ENCODE data around the gene TOP3B. TPM values are rescaled to one million over a fixed set of nuclear protein-coding genes. Genes with fewer than 3 reads are reported as not detected.

TOP3B gene
- polyA plus RNA-seq, 3 donors = 9.0 to 31.9 (median 9.5) TPM

GRCh38 chr22:22005945-22006595 is 23.5 kb upstream of the TOP3B start:
- no peak overlapping the region for H3K4me3 Mint-ChIP-seq
- Histone ChIP-seq H3K9ac (ENCODE audit: insufficient read depth, low read length, poor library complexity, severe bottlenecking) (no peak overlapping the region), H4K20me1 (ENCODE audit: insufficient read depth, low read length) (no peaks in the 10 kb centered on the region), H3K9me3 (replicated peaks in 1 of 2; ENCODE audit: control insufficient read depth in 1 of 2, insufficient read depth in 1 of 2, low read length in 2 of 2) (no peaks in the 10 kb centered on the region), H2AFZ (ENCODE audit: insufficient read depth, low read depth, low read length, poor library complexity, severe bottlenecking) (no peak overlapping the region), H3K4me2 (replicated peaks; ENCODE audit: extremely low read depth, low read length, poor library complexity, severe bottlenecking) (no peak overlapping the region), H3K36me3 (replicated peaks in 1 of 2; ENCODE audit: control insufficient read depth in 1 of 2, insufficient read depth in 2 of 2, low read length in 2 of 2) (no peaks in the 10 kb centered on the region), H3K27me3 (ENCODE audit: control insufficient read depth in 2 of 2, insufficient read depth in 2 of 2, low read length in 2 of 2) (no peaks in the 10 kb centered on the region), H3K79me2 (ENCODE audit: insufficient read depth, low read length) (no peaks in the 10 kb centered on the region), H3K27ac (ENCODE audit: low read depth in 1 of 2, low read length in 2 of 2) (no peak overlapping the region), H3K4me3 (replicated peaks in 1 of 3; ENCODE audit: low read depth in 2 of 3, low read length in 3 of 3) (no peak overlapping the region), H3K4me1 (ENCODE audit: control insufficient read depth in 1 of 2, insufficient read depth in 2 of 2, low read length in 2 of 2) (no peaks in the 10 kb centered on the region)
- intact Hi-C loops (cut with micrococcal nuclease) = no loop called here
- no peaks in the 10 kb centered on the region for H3K36me3 Mint-ChIP-seq
- WGBS (ENCODE audit: insufficient coverage) = 92% methylated on average over 2 of the region's 5 CpGs
- TF ChIP-seq CTCF (IDR thresholded peaks at IDR 0.05) = no peak
- no peaks in the 10 kb centered on the region for H3K4me1 Mint-ChIP-seq
- H3K9me3 Mint-ChIP-seq = peaks cover 0 to 2% (median 0%) of the 10 kb centered on the region in 7 donors
- H3K27me3 Mint-ChIP-seq (ENCODE audit: low read depth in 3 of 3) = peaks cover 5 to 10% (median 7%) of the 10 kb centered on the region in 3 donors
- no peak for DNase-seq
- H3K27ac Mint-ChIP-seq = no peak overlapping the region

GRCh38 chr22:22003233-22003632 is 20.6 kb upstream of the TOP3B start:
- H3K4me1 Mint-ChIP-seq = no peaks in the 10 kb centered on the region
- no peak for TF ChIP-seq CTCF (IDR thresholded peaks at IDR 0.05)
- Histone ChIP-seq H2AFZ (ENCODE audit: insufficient read depth, low read depth, low read length, poor library complexity, severe bottlenecking) (no peak overlapping the region), H3K4me3 (replicated peaks in 1 of 3; ENCODE audit: low read depth in 2 of 3, low read length in 3 of 3) (no peak overlapping the region), H4K20me1 (ENCODE audit: insufficient read depth, low read length) (no peaks in the 10 kb centered on the region), H3K4me1 (ENCODE audit: control insufficient read depth in 1 of 2, insufficient read depth in 2 of 2, low read length in 2 of 2) (no peaks in the 10 kb centered on the region), H3K36me3 (replicated peaks in 1 of 2; ENCODE audit: control insufficient read depth in 1 of 2, insufficient read depth in 2 of 2, low read length in 2 of 2) (no peaks in the 10 kb centered on the region), H3K27me3 (ENCODE audit: control insufficient read depth in 2 of 2, insufficient read depth in 2 of 2, low read length in 2 of 2) (no peaks in the 10 kb centered on the region), H3K9me3 (replicated peaks in 1 of 2; ENCODE audit: control insufficient read depth in 1 of 2, insufficient read depth in 1 of 2, low read length in 2 of 2) (no peaks in the 10 kb centered on the region), H3K4me2 (replicated peaks; ENCODE audit: extremely low read depth, low read length, poor library complexity, severe bottlenecking) (no peak overlapping the region), H3K79me2 (ENCODE audit: insufficient read depth, low read length) (no peaks in the 10 kb centered on the region), H3K27ac (ENCODE audit: low read depth in 1 of 2, low read length in 2 of 2) (no peak overlapping the region), H3K9ac (ENCODE audit: insufficient read depth, low read length, poor library complexity, severe bottlenecking) (no peak overlapping the region)
- no peaks in the 10 kb centered on the region for H3K36me3 Mint-ChIP-seq
- peaks cover 0 to 2% (median 0%) of the 10 kb centered on the region in 7 donors for H3K9me3 Mint-ChIP-seq
- H3K4me3 Mint-ChIP-seq = no peak overlapping the region
- no CpG with 5 or more reads among the region's 3 CpGs for WGBS (ENCODE audit: insufficient coverage)
- peaks cover 3 to 7% (median 6%) of the 10 kb centered on the region in 3 donors for H3K27me3 Mint-ChIP-seq (ENCODE audit: low read depth in 3 of 3)
- H3K27ac Mint-ChIP-seq = no peak overlapping the region
- no peak for DNase-seq
- intact Hi-C loops (cut with micrococcal nuclease) = no loop called here
